K562 treated with DMSO at 1 percent for 24 hours (cell line): ENCODE measurements around the gene TCTN1. TPM values are rescaled to one million over a fixed set of nuclear protein-coding genes. Genes with fewer than 3 reads are reported as not detected.

Experiments
- total RNA-seq: library from RNA; unstranded; fragments of 300-600 nt; gene quantifications from 2 replicates; pipeline ENCODE4 v1.2.3, GENCODE V29; 2022; ENCODE audit warnings: low read depth; ENCODE audit not compliant: insufficient read depth

The TCTN1 gene
- 8.9 and 13.7 TPM in 2 replicates for total RNA-seq

GRCh38 chr12:110613771-110614684 lies at the start of gene TCTN1:
Gene TCTN1 (plus strand): TSS chr12:110614129. CDS start chr12:110614183, 54 bp downstream.

GRCh38 chr12:110583137-110584059 lies 30.5 kb upstream of the TCTN1 start, which contains the start of gene PPTC7:
Gene PPTC7 (minus strand): TSS chr12:110583318. CDS start chr12:110583031, 287 bp downstream.

GRCh38 chr12:110688446-110689280 lies 74.7 kb downstream of the TCTN1 start, which contains the start of gene HVCN1:
Gene HVCN1 (minus strand): TSS chr12:110689115. CDS start chr12:110683245, 5,870 bp downstream.

Other genes with a start within 250 kb of the TCTN1 start
- 63.5 and 65.2 TPM in 2 replicates for gene ANAPC7, start 210.4 kb upstream of the TCTN1 start, total RNA-seq
- 193 and 212 TPM in 2 replicates for gene ARPC3, start 163.8 kb upstream of the TCTN1 start, total RNA-seq
- gene GPN3, start 145.9 kb upstream of the TCTN1 start, total RNA-seq = 32.1 and 34.6 TPM in 2 replicates
- 11.5 TPM in 2 replicates for gene FAM216A, start 145.3 kb upstream of the TCTN1 start, total RNA-seq
- 136 and 150 TPM in 2 replicates for gene VPS29, start 112.0 kb upstream of the TCTN1 start, total RNA-seq
- gene RAD9B, start 111.8 kb upstream of the TCTN1 start, total RNA-seq = 0.32 and 0.43 TPM in 2 replicates
- 11.1 and 13.6 TPM in 2 replicates for gene PPTC7, start 30.8 kb upstream of the TCTN1 start, total RNA-seq
- gene HVCN1, start 75.0 kb downstream of the TCTN1 start, total RNA-seq = 6.0 and 10.9 TPM in 2 replicates
- gene PPP1CC, start 128.8 kb downstream of the TCTN1 start, total RNA-seq = 110 and 144 TPM in 2 replicates
- not detected in 2 replicates for gene CCDC63, start 232.9 kb downstream of the TCTN1 start, total RNA-seq